ENCODE results near the gene PACRG.

The PACRG gene

DNA sequence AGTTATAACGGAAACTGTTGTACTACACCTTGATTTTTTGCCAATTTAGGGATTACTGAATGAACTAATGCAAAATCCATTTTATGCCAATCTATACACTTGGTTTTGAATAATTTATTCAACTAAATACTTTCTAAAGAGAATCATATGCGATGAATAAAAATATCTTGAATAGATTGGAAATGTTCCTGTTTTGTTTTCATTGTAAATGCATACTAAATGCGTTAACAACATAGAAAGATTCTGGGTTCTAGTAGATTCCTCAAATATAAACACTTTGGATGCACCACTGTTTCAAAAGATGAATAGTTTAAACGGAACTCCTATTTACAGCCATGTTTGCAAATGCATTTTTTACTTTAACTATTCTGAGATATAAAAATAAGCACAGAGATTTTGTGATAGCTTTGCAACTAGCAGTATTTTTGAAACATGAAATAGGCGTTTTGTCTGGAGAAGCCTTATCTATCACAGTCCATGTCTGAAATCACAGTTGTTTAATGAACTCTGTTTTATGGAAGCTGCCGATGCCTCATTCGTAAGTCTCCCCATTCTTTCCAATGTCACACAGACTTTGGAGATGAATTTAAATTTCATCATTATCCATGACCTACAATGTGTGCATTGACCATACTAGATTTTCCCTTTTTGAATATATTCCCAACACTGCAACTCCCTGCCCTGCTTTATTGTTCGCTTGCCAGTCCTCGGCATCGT is 409.1 kb downstream of the PACRG start:
- no peak for DNase-seq (ENCODE audit: low read depth)

DNA sequence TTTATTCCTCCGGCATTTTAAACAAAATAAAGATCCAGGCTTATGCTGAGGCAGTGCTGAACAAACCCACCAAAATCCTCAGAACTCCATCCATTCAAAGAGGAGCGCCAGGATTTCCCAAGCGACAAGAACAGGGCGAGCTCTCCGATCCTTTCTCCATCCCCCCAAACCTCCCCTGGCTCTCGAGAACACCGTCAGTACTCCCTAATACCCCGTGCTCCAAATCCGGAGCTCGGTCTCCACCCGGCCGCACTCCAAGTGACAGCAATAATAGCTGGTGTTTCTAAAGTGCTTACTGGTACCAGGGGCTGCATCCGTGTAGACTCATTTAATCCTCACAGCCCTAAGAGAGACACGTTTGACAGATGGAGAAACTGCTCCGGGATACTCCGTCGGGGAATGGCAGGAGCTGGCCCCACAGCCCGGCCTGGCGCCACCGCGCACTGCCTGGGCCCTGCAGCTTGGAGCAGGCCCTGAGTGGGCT is 409.7 kb downstream of the PACRG start:
- DNase-seq (ENCODE audit: low read depth), result no peak

GRCh38 chr6:163146036-163146435 is 418.3 kb downstream of the PACRG start:
- DNase-seq (ENCODE audit: low read depth), result no peak

DNA sequence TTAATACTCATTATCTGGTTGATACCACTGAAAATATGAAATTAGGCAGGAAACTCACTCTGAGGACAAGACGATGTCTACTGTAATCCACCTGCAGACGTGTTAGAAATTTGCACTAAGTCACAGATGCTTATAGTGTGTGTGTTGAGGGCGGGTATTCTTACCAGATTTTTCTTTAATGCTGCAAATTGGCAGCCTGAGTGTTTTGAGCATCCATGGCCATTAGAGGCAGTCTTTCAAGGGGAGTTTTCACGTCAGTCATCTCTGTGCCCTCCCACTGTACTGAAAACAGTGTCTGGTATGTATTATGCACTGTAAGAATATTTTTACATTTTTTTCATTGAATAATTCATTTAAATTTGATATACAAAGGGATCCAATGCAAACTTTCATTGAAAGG is 420.2 kb downstream of the PACRG start:
- no peak for DNase-seq (ENCODE audit: low read depth)

DNA sequence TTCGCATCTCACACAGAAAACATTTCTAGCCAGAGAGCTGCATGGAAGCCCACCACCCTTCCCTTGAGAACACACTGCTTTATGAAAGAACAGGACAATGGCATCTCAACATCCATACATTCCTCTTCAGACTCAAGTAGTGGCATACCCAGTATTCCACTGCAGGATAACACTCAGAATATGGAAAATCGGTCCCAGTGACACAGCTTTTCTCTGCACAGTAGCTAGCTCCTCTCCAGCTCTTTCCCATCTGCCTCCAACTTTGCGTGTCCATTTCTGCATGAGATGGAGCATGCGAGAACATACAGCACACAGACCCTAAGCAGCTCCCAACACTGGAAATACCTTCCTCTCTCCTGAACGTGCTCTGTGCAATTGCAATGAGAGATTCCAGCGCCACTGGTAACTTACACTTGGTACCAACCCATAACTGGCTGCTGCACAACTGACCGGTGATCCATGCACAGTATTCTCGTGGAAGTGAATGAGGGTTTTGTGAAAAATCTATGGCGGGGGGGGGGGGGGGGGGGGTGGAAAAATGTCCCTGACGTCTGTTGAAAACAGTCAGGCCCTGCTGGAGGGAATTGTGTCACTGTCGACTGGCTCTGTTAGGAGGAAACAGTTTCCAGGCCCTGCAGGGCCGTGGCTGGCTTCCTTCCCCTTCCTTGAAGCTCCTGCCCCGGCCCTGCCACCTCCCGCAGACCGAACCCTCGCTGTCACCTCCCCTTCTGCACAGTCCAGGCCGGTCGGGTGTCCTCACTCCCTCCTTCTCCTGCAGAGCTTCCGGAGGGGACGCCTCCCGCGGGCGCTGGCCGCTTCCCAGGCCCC is 420.9 kb downstream of the PACRG start:
- DNase-seq (ENCODE audit: low read depth), result no peak

GRCh38 chr6:163149279-163149848 is 421.6 kb downstream of the PACRG start:
- DNase-seq (ENCODE audit: low read depth), result no peak

- DNase-seq (ENCODE audit: low read depth), result no peak
Measured at GRCh38 chr6:163151212-163151611, 423.4 kb downstream of the PACRG start.

DNA sequence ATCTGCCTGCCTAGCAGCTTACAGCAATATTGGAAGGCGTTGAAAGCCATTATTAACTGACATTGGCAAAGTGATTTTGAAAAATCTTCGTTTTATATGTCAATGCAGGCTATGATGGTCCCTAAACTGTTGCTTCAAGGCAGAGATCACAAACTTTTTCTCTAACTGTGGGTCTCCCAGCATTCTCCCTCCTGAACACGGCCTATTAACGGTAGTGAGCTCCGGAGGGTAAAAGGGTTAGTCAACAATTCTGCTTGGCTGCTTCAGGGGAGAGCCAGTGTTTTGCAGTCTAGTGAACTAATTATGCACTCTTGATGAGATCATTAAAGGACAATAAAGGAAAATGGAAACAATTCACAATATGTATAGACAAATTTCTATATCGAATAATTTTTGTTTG is 424.9 kb downstream of the PACRG start:
- no peak for DNase-seq (ENCODE audit: low read depth)

- no peak for DNase-seq (ENCODE audit: low read depth)
Measured at GRCh38 chr6:163159110-163159509, 431.3 kb downstream of the PACRG start.

DNA sequence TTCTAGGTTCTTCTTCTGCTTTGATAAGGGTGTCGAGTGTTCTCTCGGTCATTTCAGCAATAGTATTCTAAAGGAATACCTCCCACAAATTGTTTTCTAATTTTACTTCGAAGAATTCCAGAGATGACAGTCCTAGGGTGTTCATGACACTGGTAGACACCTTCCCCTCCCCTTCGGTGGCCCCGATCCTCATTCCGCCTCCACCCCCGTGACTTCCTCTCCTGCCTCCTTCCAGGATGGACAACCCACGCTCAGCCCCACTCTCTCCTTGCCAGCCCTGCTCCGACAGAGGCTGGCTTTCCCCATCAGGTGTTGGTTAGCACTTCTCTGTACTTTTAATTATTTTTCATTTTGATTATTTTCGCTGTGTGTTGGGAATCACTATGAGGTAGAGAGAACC is 431.9 kb downstream of the PACRG start:
- no peak for DNase-seq (ENCODE audit: low read depth)

GRCh38 chr6:163162007-163162873 is 434.5 kb downstream of the PACRG start:
- no peak for DNase-seq (ENCODE audit: low read depth)

GRCh38 chr6:163162874-163163213 is 435.1 kb downstream of the PACRG start:
- DNase-seq (ENCODE audit: low read depth), result no peak

- DNase-seq (ENCODE audit: low read depth), result no peak
Measured at GRCh38 chr6:163164175-163164900, 436.6 kb downstream of the PACRG start.

- no peak for DNase-seq (ENCODE audit: low read depth)
Measured at GRCh38 chr6:163165155-163165910, 437.6 kb downstream of the PACRG start.

GRCh38 chr6:163165922-163166321 is 438.1 kb downstream of the PACRG start:
- DNase-seq (ENCODE audit: low read depth), result no peak

DNA sequence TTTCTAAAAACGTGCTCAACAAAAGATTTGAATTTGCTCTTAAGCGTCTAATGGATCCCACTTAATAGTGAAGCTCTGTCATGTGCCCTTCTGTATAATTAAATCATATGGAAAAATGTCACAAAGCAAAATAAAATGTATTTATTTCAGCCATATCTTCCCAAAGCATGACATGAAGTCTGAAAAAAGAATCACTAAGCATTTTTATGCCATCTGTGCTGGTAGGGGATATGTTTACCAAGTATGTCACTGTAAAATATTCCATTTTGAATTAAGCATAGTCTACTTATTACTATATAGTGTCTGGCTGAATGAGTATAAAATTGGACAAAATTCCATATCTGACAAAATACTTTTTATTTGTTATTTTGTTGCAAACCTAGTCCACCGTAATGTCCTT is 438.7 kb downstream of the PACRG start:
- no peak for DNase-seq (ENCODE audit: low read depth)

GRCh38 chr6:163169521-163169920 is 441.7 kb downstream of the PACRG start:
- DNase-seq (ENCODE audit: low read depth), result no peak

DNA sequence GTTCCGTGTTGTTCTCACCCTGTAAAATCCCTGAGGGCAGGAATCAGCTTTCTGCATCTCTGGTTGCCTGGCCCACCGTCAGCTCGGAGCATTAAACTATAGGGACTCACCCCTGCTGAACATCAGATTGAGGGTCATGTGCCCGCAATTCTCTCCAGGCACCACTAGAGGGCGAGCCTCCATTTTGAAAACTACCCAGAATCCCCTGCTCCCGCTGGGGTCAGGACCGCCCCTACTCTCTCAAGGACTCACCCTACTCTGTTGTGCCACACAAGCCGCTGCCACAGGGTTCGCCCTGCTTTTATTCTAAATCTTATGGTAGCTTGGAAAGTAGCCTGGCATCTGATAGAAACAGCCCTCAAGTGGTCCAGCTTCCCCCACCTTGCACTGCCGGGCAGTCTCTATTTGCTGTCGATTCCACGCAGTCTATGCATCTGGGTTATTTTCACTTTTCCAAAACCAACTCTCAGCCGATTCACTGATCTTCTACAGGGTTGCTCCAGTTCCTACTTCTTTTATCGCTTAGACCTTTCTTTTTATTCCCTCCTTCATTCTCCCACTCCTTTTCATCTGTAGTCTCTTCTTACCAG is 442.6 kb downstream of the PACRG start:
- DNase-seq (ENCODE audit: low read depth), result no peak

GRCh38 chr6:163173741-163174140 is 446.0 kb downstream of the PACRG start:
- no peak for DNase-seq (ENCODE audit: low read depth)

- no peak for DNase-seq (ENCODE audit: low read depth)
Measured at GRCh38 chr6:163175301-163175700, 447.5 kb downstream of the PACRG start.
